ENCODE measurements around the gene C6orf163.

GRCh38 chr6:87376643-87377042 is 32.0 kb downstream of the C6orf163 start:
- TF ChIP-seq CTCF (IDR thresholded peaks at IDR 0.05) (no peak), POLR2A (IDR thresholded peaks at IDR 0.05) (no peak)
